GM21515 (cell line): ENCODE results near the gene KAT6B.
"Not testable (repeated sequence)": the region's sequence is repeated elsewhere in the genome, so short reads cannot be mapped to it uniquely, and the experiment has no call there.

Experiments used
- ATAC-seq: cut with Tn5 transposase; IDR thresholded peaks from one replicate; pipeline ENCODE4 v1.9.1; 2021; ENCODE audit not compliant: unreplicated experiment

KAT6B gene

GRCh38 chr10:74887614-74888284, 61.3 kb downstream of the KAT6B start:
- no peak for ATAC-seq

DNA sequence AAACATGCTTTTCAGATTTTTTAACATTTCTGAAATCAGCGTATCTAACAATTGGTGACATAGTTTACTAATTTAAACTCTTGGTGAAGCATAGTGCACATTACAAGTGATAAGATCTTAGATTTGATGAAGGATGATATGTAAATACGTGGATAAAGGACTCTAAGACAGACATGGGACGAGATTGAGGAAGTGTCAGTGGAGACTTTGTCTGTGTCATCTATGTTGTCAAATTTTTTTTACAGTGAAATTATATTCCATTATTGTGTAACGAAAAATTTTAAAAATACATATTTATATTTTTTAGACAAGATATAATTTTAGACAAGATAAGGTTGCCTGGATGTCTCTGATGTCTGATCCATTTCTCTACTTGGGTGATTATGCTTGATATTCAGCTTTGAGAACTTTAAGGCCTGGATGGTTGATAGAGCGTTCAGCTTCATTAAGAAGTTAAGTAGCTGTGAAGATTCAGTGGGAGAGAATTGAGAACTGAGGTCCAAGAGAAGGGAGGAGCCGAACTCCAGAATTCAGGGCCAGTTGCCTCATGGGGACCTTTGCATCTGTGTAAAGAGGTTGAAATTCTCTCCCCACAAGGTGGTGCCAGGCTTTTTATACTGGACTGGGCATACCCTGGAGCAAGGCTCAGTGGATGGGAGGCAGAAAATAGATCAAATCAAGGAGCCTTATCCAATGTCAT, 62.7 kb downstream of the KAT6B start:
- no peak for ATAC-seq

GRCh38 chr10:74889662-74889998, 63.2 kb downstream of the KAT6B start:
- no peak for ATAC-seq

DNA sequence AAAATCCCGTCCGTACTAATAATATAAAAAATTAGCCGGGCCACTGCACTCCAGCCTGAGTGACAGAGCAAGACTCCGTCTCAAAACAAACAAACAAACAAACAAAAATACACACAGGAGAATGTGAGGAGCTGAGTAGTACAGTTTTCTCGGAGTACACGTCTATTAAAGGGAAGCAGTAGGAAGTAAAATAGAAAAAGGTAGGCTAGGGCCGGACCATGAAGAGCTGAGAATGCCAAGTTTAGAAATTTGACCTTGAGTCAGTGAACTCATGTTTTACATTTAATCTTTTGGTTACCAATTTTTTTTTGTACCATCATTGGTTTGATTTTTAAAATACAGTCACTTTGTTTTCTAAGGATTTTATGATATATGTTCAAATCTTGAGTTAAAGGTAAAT, 64.1 kb downstream of the KAT6B start:
- ATAC-seq: no peak

GRCh38 chr10:74891053-74891452, 64.7 kb downstream of the KAT6B start:
- no peak for ATAC-seq

DNA sequence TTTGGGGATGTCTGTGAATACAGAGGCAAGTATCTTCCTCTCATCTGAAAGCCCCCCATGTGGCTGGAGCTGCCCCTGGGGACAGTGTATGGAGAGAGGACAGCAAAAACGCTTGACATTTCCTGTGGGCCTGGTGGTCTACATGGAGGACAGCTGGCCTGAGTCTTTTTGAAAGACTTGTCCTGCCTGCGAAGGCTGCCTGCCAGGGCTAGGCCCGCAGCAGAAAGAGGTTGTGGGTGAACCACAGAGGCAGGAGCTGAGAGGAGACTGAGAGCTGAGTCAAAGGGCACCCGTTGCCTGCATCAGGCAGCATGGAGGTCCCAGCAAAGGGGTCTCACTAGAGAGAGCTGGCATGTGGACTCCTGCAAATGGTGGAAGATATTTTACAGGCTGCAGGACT, 66.4 kb downstream of the KAT6B start:
- ATAC-seq: no peak

- not testable (repeated sequence) for ATAC-seq
Measured at GRCh38 chr10:74893329-74893728, 66.9 kb downstream of the KAT6B start.

- ATAC-seq: no peak
Measured at GRCh38 chr10:74896788-74897527, 70.6 kb downstream of the KAT6B start.

- ATAC-seq: peak; percentile 66
Measured at GRCh38 chr10:74898201-74898976, 72.0 kb downstream of the KAT6B start.

GRCh38 chr10:74900297-74900696, 73.9 kb downstream of the KAT6B start:
- ATAC-seq: peak; percentile 52

DNA sequence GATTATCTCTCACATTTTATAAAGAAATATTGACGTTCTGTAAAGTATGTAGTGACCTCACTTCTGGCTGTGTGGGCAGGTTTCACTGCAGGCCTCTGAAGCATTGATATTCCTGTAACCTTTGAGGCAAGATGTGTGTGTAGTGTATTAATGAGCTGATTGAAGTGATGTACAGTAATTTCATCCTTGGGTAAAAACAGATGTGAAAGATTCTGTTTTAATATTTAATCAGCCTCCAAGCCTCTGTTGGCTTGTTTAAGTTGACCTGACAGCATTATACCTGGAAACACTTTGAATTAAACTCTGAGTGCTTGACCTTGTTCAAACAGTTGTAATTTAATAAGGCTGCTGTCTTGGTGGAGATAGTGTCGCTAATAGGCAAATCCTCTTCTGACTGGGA, 74.9 kb downstream of the KAT6B start:
- no peak for ATAC-seq

DNA sequence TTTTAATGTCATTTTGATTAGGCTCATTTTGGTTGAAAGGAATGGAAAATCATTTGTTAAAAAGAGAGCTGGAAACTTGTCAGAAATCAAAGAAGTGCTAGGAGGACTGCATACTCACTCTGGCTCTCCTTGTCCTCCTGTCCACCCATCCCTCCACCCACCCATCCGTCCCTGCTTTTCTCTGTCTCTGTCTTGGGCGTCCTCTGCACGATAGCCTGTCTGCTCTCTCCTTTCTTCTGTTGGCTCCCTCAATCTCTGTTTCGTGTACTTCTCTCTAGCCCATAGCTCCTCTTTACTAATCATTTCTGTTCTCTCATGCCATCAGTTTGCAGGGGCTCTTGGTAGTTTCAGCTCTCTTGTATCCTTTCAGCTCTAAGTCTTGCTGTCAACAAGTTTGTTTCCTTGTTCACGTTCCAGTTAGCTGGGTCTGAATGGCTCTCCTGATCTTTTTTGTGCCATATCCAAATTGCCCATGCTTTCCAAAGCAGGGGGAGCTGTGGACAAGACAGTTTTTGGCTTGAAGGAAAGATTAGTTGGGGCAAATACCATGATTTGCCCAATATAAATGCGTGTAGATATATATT, 75.6 kb downstream of the KAT6B start:
- no peak for ATAC-seq

DNA sequence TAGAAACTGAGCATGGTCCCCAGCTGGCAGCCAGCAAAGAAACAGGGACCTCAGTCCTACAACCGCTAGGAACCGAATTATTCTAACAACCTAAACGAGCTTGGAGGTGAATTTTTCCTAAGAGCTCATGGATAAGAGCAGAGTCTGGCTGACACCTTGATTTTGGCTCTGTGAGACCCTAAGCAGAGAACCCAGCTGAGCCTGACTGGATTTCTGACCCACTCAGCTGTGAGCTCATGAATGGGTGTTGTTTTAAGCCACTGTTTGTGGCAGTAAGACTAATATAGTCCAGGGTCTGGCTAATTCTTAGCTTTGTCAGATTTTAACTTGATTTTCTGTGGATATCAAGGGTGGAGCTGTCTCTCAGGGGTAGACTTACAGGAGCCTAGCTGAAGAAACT, 77.1 kb downstream of the KAT6B start:
- ATAC-seq: no peak

DNA sequence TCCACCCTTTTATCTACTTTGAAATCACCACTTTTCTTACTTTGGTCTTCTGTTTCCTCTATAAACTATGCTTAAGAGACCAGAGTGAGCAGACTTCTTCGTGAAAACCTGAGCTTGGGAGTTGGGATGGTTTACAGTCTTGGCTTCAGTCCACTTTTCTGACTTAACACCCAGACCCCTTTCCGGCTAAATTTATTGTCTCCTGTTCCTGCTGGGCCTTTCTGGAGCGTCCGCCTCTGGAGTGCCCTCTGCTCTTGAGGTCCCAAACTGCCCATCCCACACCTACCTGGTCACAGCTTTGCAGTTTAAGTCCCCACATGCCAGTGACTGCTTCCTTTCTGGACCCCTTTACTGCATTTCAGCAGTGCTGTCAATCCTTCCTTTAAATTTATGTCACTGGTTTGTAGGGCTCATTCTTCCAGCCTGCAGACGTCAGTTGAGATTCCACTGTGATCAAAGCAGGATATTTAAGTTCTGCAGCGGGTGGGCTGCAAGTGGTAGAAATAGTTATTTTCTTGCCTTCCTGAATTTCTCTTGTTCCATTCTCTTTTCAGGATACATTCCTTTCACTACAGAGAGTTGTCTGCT, 80.3 kb downstream of the KAT6B start:
- no peak for ATAC-seq

- no peak for ATAC-seq
Measured at GRCh38 chr10:74909670-74910069, 83.3 kb downstream of the KAT6B start.

DNA sequence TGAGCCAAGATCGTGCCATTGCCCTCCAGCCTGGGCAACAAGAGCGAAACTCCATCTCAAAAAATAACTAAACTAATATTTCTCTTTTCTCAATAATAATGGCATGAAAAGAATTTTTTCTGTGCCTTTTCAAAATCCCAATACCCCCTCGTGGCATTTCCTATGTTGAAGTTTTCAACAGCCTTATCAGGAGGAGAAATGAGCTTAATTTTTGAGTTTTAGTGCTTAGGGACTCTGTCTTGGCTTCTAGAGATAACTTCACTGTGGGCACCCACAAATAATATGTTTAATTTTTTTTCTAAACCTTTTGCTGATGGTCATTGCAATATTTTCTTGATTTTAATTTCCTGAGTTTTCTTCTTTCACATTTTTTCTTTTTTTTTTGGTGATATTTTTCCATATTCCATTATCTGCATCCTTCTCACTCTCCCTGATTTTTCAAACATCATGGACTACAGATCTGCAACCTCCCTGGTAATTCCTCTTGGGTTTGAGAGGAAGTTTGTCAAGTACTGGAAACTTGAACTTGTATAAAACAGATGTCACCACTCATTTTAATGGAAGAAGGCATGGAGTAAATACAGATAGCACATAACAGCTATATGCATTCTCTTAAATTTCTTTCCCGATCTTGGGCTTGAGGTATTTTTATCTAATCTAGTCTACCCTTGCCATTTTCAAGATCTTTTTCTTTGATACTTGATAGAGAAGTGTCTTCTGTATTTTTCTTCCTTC, 84.0 kb downstream of the KAT6B start:
- no peak for ATAC-seq

DNA sequence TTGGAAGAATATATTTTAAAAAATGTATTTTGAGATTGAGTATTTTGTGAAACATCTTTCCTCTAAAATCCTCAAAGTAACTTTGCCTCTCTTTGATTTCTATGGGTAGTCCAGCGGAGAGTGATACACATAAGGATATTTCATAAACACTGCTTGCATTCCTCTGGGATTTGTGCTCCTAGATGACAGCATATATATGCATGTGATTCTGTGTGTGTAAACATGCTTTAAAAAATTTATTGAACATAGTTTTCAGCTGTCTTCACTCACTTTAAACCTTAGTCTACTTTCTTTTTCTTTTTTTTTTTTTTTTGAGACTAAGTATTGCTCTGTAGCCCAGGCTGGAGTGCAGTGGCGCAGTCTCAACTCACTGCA, 84.6 kb downstream of the KAT6B start:
- no peak for ATAC-seq

- no peak for ATAC-seq
Measured at GRCh38 chr10:74912182-74912581, 85.8 kb downstream of the KAT6B start.

- ATAC-seq: no peak
Measured at GRCh38 chr10:74912682-74913081, 86.3 kb downstream of the KAT6B start.

GRCh38 chr10:74913377-74913979, 87.1 kb downstream of the KAT6B start:
- ATAC-seq: no peak
